GM18517 (cell line): Measurements from ENCODE around the gene ARSJ.
"Not testable (repeated sequence)": the region's sequence is repeated elsewhere in the genome, so short reads cannot be mapped to it uniquely, and the experiment has no call there.

Experiments
- ATAC-seq: cut with Tn5 transposase; IDR thresholded peaks from one replicate; pipeline ENCODE4 v1.9.1; 2021; ENCODE audit warnings: mild to moderate bottlenecking, moderate library complexity; ENCODE audit not compliant: unreplicated experiment

The ARSJ gene

DNA sequence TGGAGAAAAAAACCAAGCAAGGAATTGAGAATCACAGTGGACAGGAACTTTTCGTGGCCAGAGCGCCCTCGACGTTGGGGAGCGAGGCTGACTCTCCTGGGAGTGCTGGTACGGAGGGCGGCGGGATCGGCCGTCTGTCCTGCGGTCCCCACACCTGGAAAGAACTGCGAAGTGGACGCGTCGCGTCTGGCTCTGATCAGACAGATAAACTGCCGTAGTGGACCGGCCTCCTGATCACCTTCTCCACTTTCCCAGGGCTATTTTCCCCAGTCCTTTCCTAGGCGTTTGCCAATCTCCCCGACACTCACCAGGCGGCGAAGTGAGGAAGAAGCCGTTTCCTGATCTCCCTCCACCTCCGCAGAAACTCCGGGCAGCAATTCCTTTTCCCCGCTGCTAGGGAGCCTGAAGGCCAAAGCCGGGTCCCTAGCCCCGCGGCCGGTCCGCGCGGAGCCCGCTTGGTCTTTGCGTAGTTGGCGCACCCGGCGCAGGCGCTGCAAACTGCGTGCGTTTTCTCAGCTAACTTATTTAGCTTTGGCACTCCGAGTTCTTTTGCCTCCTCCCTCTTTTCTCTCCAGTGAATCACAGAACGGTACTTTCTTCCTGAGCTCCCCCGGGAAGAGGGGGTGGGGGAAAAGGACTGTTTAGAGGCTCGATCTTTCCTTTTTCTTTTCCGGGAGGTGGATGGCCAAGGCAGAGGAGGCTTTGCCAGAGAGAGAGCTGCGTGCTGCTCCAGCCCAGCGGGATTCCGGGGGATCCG, at the start of gene ARSJ:
Gene ARSJ (minus strand): TSS at position 500 of the 757 bp plus-strand sequence. CDS start 813 bp downstream, outside the sequence.
- no peak for ATAC-seq

DNA sequence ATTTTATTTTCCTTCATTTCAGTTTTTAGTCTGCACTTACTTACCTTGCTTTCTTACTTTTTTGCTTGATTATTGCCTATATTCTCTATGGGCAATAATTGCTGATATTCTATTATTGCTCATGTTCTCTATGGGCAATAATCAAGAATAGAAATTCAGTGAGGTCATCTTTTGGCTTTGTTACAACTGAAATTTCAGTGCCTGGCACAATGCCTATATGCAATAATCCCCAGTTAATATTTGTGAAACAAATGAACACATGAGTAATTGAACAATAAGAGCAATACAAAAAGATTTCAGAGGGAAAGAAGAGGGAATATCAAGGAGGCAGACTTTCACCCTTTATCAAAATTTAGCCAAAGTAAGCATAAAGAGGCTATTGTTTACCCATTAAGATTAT, 48.6 kb upstream of the ARSJ start:
- no peak for ATAC-seq

DNA sequence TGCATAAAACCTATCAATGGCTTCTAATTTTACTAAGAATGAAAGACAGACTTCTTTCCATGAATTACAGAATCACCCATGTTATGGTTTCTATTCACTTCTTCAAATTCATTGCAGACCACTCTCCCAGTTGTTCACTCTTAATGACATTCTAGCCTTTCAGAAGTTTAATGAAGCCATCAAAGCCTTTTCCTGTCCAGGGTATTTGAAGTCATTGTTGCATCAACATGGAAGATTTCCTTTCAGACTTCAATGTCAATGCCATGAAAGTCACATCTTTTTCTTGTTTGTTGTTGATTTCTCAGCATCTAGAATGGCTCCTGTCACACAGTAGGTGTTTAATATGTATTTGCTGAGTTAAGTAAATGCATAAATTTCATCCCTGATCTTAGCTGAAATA, 48.1 kb upstream of the ARSJ start:
- no peak for ATAC-seq

DNA sequence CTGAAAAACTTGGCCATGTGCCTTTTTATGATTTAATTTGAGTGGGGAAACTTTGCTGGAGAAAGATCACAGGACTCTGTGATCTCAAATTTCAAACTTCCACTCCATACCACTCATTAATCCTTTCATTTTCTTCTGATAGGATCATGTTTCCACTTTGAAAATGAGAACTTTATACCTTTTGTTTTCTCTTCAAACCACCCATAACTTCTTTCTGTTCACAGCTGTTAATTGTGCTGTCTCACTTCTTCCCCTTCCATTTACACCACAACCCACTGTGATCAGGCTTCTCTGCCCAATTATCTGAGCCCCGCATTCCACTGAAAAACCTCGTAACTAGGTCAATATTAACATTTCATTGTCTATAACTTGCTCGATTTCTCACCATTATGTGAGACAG, 47.0 kb upstream of the ARSJ start:
- no peak for ATAC-seq

DNA sequence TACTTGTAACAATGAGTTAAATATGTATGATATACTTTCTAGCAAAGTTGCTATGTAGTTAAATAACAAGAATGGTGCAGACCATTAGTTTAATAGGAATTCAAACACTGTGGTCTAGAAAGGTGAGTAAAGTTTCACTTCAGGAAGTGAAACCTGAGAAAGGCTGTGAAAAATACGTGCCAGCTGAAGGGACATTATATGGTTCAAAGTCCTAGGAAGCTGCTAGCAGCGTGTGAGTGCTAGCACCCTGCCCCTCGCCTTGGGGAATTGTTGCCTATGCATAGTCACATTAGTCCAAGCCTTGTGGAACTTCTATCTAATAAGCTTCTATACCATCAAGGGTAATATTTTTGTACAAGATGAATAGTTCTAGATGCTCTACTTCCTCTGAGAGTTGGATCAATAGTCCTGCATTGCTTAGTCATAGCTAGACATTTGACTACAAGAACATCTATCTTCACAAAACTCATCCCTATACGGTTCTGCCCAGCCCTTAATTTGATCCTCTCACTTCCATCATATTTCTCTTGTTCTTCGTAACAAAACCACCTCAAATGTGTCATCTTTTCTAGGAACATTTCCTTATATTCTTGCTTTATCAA, 45.8 kb upstream of the ARSJ start:
- peak; percentile 82 for ATAC-seq

DNA sequence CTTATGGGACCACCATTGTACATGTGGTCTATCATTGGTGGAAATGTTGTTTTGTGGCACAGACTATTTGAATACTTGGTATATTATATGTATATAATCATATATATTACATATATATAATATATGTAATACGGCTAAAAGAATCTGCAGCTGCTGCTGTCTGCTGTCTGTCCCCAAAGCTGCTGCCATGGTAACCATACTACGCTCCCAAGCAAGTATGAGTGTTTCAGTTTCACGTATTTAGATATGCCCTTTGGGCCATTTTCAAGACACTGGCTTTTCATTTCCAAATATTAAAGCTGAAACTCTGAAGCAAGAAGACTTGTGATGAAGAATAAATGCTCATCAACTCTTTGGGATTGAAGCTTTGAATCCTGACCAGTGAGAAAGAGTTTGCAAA, 42.0 kb upstream of the ARSJ start:
- ATAC-seq: no peak

DNA sequence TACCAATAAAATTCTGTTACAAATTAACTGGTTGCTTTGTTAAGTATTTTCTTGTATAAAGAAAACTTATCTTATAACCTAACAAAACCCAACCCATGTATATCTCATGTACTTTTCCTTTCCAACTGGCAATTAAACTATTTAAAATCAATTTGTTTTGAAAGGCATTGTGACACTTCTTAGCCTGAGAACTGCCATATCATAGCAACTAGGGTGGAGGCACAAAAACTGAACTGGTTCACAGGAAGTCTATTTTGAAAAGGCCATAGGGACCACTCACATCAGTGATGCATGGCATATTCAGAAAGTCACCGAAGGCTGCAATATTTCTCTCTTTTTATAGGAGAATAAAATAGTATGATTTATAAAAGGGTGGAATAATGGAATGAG, 40.5 kb upstream of the ARSJ start:
- no peak for ATAC-seq

DNA sequence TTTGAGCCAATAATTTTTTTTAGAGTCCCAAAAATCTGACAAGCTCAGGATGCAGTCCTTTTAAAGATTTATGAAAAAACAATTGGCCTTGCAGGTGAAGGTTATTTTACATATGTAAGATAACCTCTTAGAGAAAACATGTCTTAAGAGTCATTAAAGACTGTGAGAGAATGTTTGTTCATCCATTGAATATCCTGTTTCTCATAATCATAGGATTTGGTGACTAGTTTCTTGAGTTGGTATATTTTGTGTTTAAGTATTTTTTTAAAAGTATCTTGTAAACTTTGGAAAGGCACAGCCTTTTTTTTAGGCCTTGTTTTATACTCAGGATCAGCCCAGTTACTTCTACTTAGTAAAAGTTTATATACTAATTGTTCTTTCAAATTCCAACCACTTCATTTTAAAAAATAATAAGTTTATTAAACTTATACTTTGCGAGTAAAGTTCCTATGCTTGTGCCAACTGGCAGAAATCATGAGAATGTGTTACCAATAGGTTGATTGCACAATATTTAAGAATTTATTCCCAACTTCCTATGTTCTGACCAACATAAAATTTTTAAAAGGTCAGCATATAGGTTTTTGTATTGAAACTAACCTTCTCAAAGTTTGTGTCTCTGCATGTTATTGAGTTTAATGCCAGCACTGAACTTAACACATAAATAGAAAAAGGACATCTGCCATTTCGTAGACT, 40.0 kb upstream of the ARSJ start:
- ATAC-seq: no peak

DNA sequence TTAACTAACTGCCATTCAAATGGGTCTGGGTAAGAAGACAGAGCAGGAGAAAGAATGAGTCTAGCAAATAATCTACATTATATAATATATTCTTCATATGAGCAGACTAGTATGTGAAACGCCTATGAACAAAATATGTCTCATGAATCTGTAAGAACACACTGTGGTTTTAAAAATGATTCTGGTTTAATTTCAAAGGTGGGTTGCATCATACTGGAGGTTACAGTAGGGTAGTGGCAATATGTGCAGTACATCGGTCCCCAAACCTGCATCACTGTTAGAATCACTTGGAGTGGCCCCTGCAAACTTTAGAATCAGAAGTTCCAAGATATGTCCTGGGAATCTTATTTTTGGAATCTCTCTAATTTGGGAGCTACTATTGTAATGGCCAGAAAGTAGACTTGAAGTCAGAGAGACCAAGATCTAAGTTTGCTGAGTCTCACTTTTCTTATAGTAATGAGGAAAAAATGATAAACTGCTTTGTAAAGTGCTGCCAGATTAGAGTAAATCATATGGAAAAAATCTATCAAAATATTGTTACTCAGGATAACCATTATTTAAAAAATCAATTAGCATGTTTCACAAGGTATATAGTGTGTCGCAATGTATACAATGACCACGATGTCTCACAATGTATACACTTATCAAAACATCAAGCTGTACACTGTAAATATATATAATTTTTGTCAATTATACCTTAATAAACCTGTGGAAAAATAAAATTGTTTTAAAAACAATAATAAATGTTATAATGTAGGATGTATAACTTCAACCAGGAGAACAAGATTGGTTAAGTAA, 37.9 kb upstream of the ARSJ start:
- no peak for ATAC-seq

DNA sequence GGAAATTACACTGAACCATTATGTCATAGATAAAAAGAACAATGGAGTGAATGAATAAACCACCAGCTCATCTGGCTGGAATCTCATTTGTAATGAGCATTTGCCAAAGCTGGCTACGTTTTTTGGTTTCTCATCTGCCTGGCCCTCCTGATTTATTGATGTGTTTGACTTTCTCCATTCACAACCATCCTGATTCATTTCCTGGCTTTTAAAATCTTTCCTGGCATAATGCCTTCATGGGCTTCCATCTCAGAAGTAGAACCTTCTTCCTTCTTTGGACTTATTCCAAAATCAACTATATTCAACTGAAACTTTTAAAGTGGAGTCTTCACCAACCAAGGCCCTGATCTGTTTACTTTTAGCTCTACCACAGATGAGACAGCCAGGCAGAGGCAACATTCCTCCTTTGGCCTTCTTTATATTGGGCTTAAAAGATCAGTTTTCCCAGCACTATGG, 36.0 kb upstream of the ARSJ start:
- no peak for ATAC-seq

DNA sequence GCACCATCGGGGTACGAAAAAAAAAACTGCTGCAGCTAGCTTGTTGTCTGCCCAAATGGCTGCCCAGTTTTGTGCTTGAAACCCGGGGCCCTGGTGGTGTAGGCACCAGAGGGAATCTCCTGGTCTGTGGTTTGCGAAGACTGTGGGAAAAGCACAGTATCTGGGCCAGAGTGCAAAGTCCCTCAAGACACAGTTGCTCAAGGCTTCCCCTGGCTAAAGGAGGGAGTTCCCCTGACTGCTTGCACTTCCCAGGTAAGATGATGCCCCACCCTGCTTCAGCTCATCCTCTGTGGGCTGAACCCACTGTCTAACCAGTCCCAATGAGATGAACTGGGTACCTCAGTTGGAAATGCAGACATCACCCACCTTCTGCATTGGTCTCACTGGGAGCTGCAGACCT, 33.8 kb upstream of the ARSJ start:
- not testable (repeated sequence) for ATAC-seq

DNA sequence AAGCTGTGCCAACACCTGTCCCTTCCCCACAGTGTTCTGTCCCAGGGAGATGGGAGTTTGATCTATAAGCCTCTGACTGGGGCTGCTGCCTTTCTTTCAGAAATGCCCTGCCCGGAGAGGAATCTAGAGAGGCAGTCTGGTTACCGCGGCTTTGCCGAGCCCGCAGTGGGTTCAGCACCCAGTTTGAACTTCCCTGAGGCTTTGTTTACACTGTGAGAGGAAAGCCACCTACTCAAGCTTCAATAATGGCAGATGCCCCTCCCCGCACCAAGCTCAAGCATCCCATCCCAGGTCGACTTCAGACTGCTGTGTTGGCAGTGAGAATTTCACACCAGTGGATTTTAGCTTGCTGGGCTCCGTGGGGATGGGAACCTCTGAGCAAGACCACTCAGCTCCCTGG, 33.3 kb upstream of the ARSJ start:
- no peak for ATAC-seq

DNA sequence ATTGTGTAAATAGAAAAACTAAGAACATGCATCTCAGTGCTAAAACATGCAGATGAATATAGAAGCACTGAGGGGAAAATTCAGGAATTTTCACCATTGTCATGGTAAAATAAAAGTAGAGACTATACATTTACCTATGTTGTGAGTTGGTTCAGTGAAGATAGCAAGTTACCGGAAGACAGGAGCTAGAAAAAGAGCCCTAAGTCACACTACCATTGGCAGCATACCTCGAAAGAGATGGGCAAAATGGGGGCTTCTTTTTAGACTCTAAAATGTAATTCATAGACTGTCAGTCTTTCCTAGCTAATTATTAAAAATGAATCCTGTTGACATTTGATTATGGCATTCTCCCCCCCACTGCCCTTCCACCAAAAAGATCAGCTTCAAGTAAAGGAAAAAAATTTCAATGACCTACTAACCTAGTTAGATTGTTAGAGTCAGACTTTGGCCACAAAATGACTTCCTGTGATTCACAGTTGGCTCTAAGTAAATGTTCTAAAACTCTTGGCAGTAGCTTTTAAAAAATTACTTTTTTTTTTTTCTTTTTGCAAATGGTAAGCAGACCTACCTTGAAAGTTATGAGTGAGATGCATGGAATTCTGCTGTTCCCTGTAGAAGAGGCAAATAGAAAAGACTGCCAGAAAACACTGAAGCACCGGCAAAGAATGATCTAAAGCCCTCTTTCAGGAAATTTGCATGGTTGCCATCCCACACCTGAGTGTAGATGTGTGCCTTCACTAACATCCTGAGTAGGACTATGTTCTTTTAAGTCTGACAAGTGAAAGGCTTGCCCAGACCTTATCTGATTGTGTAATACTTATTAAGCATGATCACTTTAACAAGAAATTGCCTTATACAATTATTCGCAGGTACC, 26.4 kb upstream of the ARSJ start:
- no peak for ATAC-seq

DNA sequence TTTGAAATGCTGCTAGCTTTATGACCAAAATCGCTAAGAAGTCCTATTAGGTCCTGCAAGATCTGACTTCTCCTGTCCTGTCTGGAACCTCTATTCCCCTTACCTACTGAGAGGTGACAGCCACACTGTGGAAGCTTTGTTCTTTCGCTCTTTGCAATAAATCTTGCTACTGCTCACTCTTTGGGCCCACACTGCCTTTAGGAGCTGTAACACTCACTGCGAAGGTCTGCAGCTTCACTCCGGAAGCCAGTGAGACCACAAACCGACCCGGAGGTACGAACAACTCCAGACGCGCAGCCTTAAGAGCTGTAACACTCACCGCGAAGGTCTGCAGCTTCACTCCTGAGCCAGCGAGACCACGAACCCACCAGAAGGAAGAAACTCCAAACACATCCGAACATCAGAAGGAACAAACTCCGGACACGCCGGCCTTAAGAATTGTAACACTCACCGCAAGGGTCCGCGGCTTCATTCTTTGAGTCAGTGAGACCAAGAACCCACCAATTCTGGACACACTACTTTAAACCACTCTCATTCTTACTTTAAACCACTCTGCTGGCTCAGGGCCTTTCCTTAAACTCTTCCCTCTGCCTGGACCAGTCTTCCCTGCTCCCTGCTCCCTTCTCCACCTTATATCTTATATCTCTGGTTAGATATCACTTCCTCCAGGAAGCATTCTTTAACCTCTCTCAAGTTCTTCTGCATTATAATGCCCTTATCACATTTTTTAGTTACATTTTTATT, 25.2 kb upstream of the ARSJ start:
- ATAC-seq: not testable (repeated sequence)

DNA sequence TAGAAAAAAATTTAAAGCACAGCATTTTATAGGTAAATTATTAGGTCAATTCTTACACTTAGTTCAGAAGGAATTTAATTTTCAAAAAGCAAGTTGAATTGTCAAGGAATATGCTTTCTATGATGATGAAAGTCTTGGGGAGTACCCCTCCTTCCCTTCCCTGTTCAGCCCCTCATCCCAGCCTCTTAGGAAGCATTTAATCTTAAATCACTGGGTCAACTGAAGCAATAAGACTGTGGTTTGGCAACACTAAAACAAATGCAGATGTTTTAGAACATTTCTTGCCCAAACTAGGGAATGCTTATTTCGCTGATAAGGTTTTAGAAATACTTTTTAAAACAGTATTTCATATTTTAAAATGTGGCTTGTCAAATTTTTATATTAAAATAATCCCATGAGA, 19.1 kb upstream of the ARSJ start:
- ATAC-seq: no peak

DNA sequence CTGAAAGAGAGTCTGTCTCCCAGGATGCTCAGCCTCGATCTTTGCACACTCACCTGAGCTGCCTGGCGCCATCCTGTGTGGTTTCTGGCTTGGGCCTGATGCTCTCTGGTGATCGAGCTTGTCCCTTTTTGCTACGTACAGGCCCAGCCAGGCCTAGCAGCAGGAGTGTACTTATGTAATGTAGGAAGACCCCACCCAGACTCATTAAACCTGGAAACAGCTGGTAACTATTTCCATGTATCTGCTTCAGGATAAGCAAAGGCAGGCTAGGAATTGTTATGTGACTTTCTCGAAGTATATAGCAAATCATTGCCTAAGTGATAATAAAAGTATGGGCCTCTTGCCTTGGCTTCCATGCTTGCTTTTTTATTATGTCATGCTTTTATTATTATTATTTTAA, 18.6 kb upstream of the ARSJ start:
- no peak for ATAC-seq

DNA sequence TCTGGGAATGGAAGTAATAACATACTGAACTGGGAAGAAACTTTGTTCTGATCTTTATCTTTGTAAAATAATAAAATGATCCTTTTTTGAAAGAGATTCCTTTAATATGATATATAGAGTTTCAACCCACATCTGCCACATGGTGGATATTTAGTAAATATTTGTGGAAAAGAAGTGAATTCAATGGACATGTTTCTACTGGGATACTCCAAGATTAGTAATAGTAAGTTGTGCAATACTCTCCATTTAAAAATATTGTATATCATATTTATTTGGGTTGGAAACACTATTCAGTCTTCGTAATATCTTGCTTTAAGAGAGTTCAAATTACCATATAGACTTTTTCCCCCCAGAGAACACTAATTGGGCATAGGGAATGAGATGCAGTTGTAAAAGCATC, 17.8 kb upstream of the ARSJ start:
- ATAC-seq: no peak

DNA sequence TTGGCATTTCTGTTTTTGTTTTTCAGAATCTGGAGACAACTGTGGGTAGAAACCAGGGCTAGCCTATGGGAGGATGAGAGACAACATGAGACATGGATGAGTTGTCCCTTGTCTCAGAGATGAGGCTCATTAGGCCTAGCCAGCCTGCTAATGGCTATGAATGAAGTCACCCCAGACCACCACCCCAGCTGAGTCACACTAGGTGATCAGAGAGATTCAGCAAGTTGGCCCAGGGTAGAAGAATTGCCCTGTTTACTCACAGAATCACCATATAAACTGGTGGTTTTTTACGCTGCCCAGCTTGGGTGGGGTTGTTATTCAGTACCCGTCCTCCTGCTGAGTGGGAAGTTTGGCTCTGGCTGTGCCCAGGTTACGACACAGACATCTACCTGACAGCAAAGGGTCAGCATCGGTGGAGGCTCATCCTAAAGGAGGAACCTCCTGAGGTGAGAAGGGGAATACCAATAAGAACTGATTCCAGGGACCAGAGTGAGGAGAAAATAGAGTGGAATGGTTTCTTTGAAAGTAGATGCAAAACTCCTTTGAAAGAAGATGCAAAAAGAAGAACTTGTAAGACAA, 17.2 kb upstream of the ARSJ start:
- ATAC-seq: no peak

DNA sequence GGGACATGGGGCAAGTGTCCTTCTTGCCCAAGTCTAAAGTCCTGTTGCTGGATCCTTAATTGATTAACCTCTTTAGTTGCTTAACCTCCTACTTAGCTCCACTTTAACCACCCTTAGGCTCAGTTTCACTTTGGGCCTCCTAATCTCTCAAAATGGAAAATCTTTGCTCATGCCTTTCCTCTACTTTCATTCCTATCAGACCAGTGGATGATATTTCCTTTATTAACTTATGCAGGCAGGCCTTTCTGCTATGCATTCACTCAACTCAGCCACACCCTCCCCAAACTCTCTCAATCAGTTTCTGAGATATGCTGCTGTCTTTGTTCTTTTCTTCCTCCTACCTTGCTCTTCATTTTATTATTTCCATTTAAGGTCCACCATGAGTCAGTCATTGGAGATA, 14.4 kb upstream of the ARSJ start:
- no peak for ATAC-seq
